ENCODE results near the gene WARS2.

Gene WARS2

GRCh38 chr1:118981436-118981835 lies 159.0 kb downstream of the WARS2 start:
- Histone ChIP-seq H3K36me3 (replicated peaks) (peaks cover 3% of the 10 kb centered on the region), H3K4me3 (ENCODE audit: low read depth, low read length) (no peak overlapping the region), H3K27me3 (replicated peaks) (no peaks in the 10 kb centered on the region), H3K27ac (peak overlapping the region; percentile 93)
- in situ Hi-C loops (cut with HindIII; ENCODE audit: low pct_ligation_motif_present, low sequenced_read_pairs), result no loop called here
- no peak for DNase-seq
- TF ChIP-seq, protein P1, sequence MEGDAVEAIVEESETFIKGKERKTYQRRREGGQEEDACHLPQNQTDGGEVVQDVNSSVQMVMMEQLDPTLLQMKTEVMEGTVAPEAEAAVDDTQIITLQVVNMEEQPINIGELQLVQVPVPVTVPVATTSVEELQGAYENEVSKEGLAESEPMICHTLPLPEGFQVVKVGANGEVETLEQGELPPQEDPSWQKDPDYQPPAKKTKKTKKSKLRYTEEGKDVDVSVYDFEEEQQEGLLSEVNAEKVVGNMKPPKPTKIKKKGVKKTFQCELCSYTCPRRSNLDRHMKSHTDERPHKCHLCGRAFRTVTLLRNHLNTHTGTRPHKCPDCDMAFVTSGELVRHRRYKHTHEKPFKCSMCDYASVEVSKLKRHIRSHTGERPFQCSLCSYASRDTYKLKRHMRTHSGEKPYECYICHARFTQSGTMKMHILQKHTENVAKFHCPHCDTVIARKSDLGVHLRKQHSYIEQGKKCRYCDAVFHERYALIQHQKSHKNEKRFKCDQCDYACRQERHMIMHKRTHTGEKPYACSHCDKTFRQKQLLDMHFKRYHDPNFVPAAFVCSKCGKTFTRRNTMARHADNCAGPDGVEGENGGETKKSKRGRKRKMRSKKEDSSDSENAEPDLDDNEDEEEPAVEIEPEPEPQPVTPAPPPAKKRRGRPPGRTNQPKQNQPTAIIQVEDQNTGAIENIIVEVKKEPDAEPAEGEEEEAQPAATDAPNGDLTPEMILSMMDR (IDR thresholded peaks at IDR 0.05; ENCODE audit: low read depth, low read length, missing control alignments), result no peak
